HCT116 (cell line): ENCODE measurements around the gene SLC44A3. TPM values are rescaled to one million over a fixed set of nuclear protein-coding genes. Genes with fewer than 3 reads are reported as not detected.

Source experiments
- ATAC-seq: fragments of 200-7000 bp; cut with Tn5 transposase; 2 replicates; pipeline ENCODE4 v1.9.1; 2020; ENCODE audit warnings: mild to moderate bottlenecking, moderate library complexity
- BruUV-seq: library from RNA; stranded (reverse); fragments of 400-500 nt; replicated peaks from 2 replicates; lab custom pipeline; 2021; lab: Mats Ljungman, UMichigan
- CTCF ChIA-PET: fragments of 300-600 bp; sonication (Branson Sonifier 250); formaldehyde crosslinking; loops from one replicate; lab custom pipeline; 2021; ENCODE audit warnings: antibody characterized with exemption; lab: Charles Lee
- POLR2A ChIA-PET: fragments of 300-600, 350-600 bp; sonication (Branson Sonifier 250); formaldehyde crosslinking; loops from one replicate; lab custom pipeline; 2021; ENCODE audit warnings: antibody characterized with exemption; lab: Charles Lee
- RAD21 ChIA-PET, 2 experiments: fragments of 300-600 bp; sonication (Branson Sonifier 250); formaldehyde crosslinking; loops; one replicate each; lab custom pipeline; 2023; ENCODE audit warnings: low total read pairs in 2 of 2; ENCODE audit not compliant: uncharacterized antibody in 2 of 2, unreplicated experiment in 2 of 2, low non-redundant PET in 1 of 2; lab: Charles Lee
- DNase-seq: peaks from one replicate; pipeline ENCODE4 v3.0.0-alpha.2; 2010; ENCODE audit warnings: low read depth, low spot score
- H2AFZ ChIP-seq: fragments of 200-600 bp; shearing (Covaris generic), sonication (generic); 2 replicates; pipeline ENCODE4 v1.6.1; 2017; ENCODE audit warnings: low read depth, mixed run types, mixed read lengths, antibody characterized with exemption, low read length; ENCODE audit not compliant: poor library complexity, severe bottlenecking
- H3K27ac ChIP-seq: 2 replicates; pipeline ENCODE4 v1.5.1; 2012; ENCODE audit warnings: low read depth, low read length
- H3K27me3 ChIP-seq: fragments of 200-600 bp; sonication (generic); 2 replicates; pipeline ENCODE4 v1.6.1; 2016; ENCODE audit warnings: mixed run types, low read length, mixed read lengths; ENCODE audit not compliant: insufficient read depth
- H3K36me3 ChIP-seq, 2 experiments: fragments of 200-500 bp in 1 of 2; fragments of 200-600 bp in 1 of 2; sonication (Bioruptor generic) in 1 of 2; sonication (generic) in 1 of 2; 2 replicates each; pipeline versions ENCODE4 v1.5.1 to v1.6.1; 2014 to 2016; ENCODE audit warnings: low read length in 2 of 2, inconsistent platforms in 1 of 2, mixed read lengths in 1 of 2, mixed run types in 1 of 2; ENCODE audit not compliant: insufficient read depth in 2 of 2, control insufficient read depth in 1 of 2
- H3K4me1 ChIP-seq, 2 experiments: fragments of 200-600 bp in 1 of 2; sonication (generic) in 1 of 2; 2 replicates each; pipeline versions ENCODE4 v1.5.1 to v1.6.1; 2012 to 2017; ENCODE audit warnings: low read length in 2 of 2, inconsistent platforms in 1 of 2, mild to moderate bottlenecking in 1 of 2, mixed read lengths in 1 of 2, mixed run types in 1 of 2, moderate library complexity in 1 of 2; ENCODE audit not compliant: insufficient read depth in 2 of 2, control insufficient read depth in 1 of 2
- H3K4me2 ChIP-seq: fragments of 200-600 bp; sonication (generic); 2 replicates; pipeline ENCODE4 v1.6.1; 2017; ENCODE audit warnings: mixed run types, low read length, mixed read lengths
- H3K4me3 ChIP-seq, 2 experiments: fragments of 200-600 bp in 1 of 2; sonication (generic) in 1 of 2; replicated peaks in 1 of 2; 2 replicates each; pipeline ENCODE4 v1.5.1; 2011 to 2016; ENCODE audit warnings: low read length in 2 of 2, control low read depth in 1 of 2, low read depth in 1 of 2, mild to moderate bottlenecking in 1 of 2, mixed read lengths in 1 of 2, mixed run types in 1 of 2
- H3K79me2 ChIP-seq: fragments of 200-600 bp; sonication (generic); 2 replicates; pipeline ENCODE4 v1.6.1; 2017; ENCODE audit warnings: mild to moderate bottlenecking, mixed run types, low read length, moderate library complexity, mixed read lengths; ENCODE audit not compliant: insufficient read depth
- H3K9ac ChIP-seq: fragments of 200-600 bp; sonication (generic); 2 replicates; pipeline ENCODE4 v1.6.1; 2016; ENCODE audit warnings: low read length, mixed read lengths
- H3K9me2 ChIP-seq: fragments of 200-600 bp; sonication (generic), shearing (Covaris generic); 2 replicates; pipeline ENCODE4 v1.6.1; 2017; ENCODE audit warnings: mixed run types, mild to moderate bottlenecking, moderate library complexity; ENCODE audit not compliant: insufficient read depth
- H3K9me3 ChIP-seq, 2 experiments: fragments of 200-500 bp in 1 of 2; fragments of 200-600 bp in 1 of 2; sonication (Bioruptor generic) in 1 of 2; sonication (generic) in 1 of 2; 2 replicates each; pipeline ENCODE4 v1.6.1; 2014 to 2017; ENCODE audit warnings: low read length in 2 of 2, mixed read lengths in 2 of 2, inconsistent platforms in 1 of 2, low read depth in 1 of 2, mild to moderate bottlenecking in 1 of 2, mixed run types in 1 of 2, moderate library complexity in 1 of 2; ENCODE audit not compliant: control insufficient read depth in 1 of 2, insufficient read depth in 1 of 2
- H4K20me1 ChIP-seq: fragments of 200-600 bp; sonication (generic), shearing (Covaris generic); 2 replicates; pipeline ENCODE4 v1.6.1; 2017; ENCODE audit warnings: mixed run types, mild to moderate bottlenecking, moderate library complexity; ENCODE audit not compliant: insufficient read depth
- CEBPB ChIP-seq: IDR thresholded peaks from 2 replicates; pipeline ENCODE4 v1.6.1; 2012; ENCODE audit warnings: low read depth
- EGR1 ChIP-seq: IDR thresholded peaks from 2 replicates; pipeline ENCODE4 v1.6.1; 2012; ENCODE audit warnings: low read depth
- ELF1 ChIP-seq: IDR thresholded peaks from 2 replicates; pipeline ENCODE4 v1.6.1; 2012; ENCODE audit warnings: low read depth, borderline replicate concordance
- EZH2phosphoT487 ChIP-seq: fragments of 200-600 bp; IDR thresholded peaks from 2 replicates; pipeline ENCODE4 v1.6.1; 2018; ENCODE audit warnings: antibody characterized with exemption, borderline replicate concordance
- JUND ChIP-seq: IDR thresholded peaks from 2 replicates; pipeline ENCODE4 v1.6.1; 2012
- POLR2A ChIP-seq: IDR thresholded peaks from 2 replicates; pipeline ENCODE4 v1.7.0; 2011; ENCODE audit warnings: borderline replicate concordance; ENCODE audit not compliant: insufficient read depth, insufficient read length; ENCODE audit errors: extremely low read depth
- POLR2AphosphoS5 ChIP-seq: IDR thresholded peaks from 2 replicates; pipeline ENCODE4 v1.6.1; 2011; ENCODE audit warnings: mild to moderate bottlenecking, low read depth, low read length, moderate library complexity
- RAD21 ChIP-seq: IDR thresholded peaks from 2 replicates; pipeline ENCODE4 v1.6.1; 2012; ENCODE audit warnings: low read depth, mild to moderate bottlenecking
- SP1 ChIP-seq: IDR thresholded peaks from 2 replicates; pipeline ENCODE4 v1.6.1; 2012; ENCODE audit warnings: low read depth
- TCF7L2 ChIP-seq: IDR thresholded peaks from 2 replicates; pipeline ENCODE4 v1.7.0; 2011; ENCODE audit warnings: borderline replicate concordance, inconsistent platforms; ENCODE audit not compliant: insufficient read depth, insufficient read length; ENCODE audit errors: extremely low read depth
- intact Hi-C: fragments of 100-400 bp; cut with micrococcal nuclease; formaldehyde crosslinking; loops from 2 replicates; pipeline ENCODE4 v1.10.0; 2022
- total RNA-seq: library from RNA; stranded (reverse); gene quantifications from one replicate; pipeline ENCODE4 v1.2.1, GENCODE V29; 2021; ENCODE audit not compliant: unreplicated experiment
- TF ChIP-seq, protein P1 (sequence below): IDR thresholded peaks from 2 replicates; pipeline ENCODE4 v1.6.1; 2012
- TF ChIP-seq, protein P2 (sequence below): IDR thresholded peaks from 2 replicates; pipeline ENCODE4 v1.6.1; 2012; ENCODE audit warnings: low read depth
- TF ChIP-seq, protein P3 (sequence below), 3 experiments: fragments of 200-600 bp in 1 of 3; sonication (generic) in 1 of 3; IDR thresholded peaks in 2 of 3; conservative IDR thresholded peaks in 1 of 3; 2 replicates each; pipeline ENCODE4 v1.5.1; 2012 to 2017; ENCODE audit warnings: low read depth in 2 of 3, low read length in 2 of 3, antibody characterized with exemption in 1 of 3, borderline replicate concordance in 1 of 3, control low read depth in 1 of 3, mild to moderate bottlenecking in 1 of 3, mixed read lengths in 1 of 3, mixed run types in 1 of 3, moderate library complexity in 1 of 3; ENCODE audit not compliant: insufficient read depth in 1 of 3
- TF ChIP-seq, protein P4 (sequence below): IDR thresholded peaks from 2 replicates; pipeline ENCODE4 v1.6.1; 2012
- TF ChIP-seq, protein P5 (sequence below): IDR thresholded peaks from 2 replicates; pipeline ENCODE4 v1.6.1; 2011; ENCODE audit warnings: mild to moderate bottlenecking, low read length, moderate library complexity; ENCODE audit not compliant: insufficient replicate concordance; ENCODE audit errors: extremely low read depth

Gene SLC44A3
- total RNA-seq, 1 experiment from 2014 or later, result 9.6 TPM

DNA sequence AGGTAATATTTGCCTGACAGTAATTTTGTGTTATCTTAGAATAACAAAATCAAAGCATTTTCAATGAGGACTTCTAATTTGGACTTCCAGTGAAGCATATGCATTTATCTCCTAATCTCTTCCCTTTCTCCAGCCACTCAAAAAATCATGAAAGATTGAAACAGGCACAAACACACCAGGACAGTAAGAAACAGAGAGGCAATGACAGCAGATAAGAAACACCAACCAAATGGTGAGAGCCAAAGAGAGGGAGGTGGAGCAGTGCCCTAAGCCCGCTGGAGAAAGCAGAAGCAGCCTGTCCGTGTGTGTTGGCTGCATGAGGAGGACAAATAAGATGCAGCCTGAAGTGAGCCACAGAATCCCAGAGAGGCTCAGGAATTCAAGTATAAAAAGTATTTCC, 39.0 kb downstream of the SLC44A3 start:
- Histone ChIP-seq H3K9me2 (no peaks in the 10 kb centered on the region), H4K20me1 (no peaks in the 10 kb centered on the region), H3K9me3 (no peaks in the 10 kb centered on the region), H3K4me2 (no peak overlapping the region), H3K4me1 (peaks cover 39 to 67% of the 10 kb centered on the region in 2 experiments), H3K36me3 (no peaks in the 10 kb centered on the region), H3K4me3 (no peak overlapping the region), H3K27ac (no peak overlapping the region), H3K27me3 (no peaks in the 10 kb centered on the region), H3K79me2 (no peaks in the 10 kb centered on the region), H2AFZ (no peak overlapping the region), H3K9ac (no peak overlapping the region)
- no TSS peak for BruUV-seq
- TF ChIP-seq, protein P1, sequence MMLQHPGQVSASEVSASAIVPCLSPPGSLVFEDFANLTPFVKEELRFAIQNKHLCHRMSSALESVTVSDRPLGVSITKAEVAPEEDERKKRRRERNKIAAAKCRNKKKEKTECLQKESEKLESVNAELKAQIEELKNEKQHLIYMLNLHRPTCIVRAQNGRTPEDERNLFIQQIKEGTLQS, result no peak
- TF ChIP-seq CEBPB (no peak), JUND (no peak), SP1 (no peak), ELF1 (no peak), RAD21 (no peak), EGR1 (no peak), POLR2A (no peak), POLR2AphosphoS5 (no peak), TCF7L2 (no peak), EZH2phosphoT487 (no peak)
- TF ChIP-seq, protein P2, sequence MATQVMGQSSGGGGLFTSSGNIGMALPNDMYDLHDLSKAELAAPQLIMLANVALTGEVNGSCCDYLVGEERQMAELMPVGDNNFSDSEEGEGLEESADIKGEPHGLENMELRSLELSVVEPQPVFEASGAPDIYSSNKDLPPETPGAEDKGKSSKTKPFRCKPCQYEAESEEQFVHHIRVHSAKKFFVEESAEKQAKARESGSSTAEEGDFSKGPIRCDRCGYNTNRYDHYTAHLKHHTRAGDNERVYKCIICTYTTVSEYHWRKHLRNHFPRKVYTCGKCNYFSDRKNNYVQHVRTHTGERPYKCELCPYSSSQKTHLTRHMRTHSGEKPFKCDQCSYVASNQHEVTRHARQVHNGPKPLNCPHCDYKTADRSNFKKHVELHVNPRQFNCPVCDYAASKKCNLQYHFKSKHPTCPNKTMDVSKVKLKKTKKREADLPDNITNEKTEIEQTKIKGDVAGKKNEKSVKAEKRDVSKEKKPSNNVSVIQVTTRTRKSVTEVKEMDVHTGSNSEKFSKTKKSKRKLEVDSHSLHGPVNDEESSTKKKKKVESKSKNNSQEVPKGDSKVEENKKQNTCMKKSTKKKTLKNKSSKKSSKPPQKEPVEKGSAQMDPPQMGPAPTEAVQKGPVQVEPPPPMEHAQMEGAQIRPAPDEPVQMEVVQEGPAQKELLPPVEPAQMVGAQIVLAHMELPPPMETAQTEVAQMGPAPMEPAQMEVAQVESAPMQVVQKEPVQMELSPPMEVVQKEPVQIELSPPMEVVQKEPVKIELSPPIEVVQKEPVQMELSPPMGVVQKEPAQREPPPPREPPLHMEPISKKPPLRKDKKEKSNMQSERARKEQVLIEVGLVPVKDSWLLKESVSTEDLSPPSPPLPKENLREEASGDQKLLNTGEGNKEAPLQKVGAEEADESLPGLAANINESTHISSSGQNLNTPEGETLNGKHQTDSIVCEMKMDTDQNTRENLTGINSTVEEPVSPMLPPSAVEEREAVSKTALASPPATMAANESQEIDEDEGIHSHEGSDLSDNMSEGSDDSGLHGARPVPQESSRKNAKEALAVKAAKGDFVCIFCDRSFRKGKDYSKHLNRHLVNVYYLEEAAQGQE, result no peak
- TF ChIP-seq, protein P3, sequence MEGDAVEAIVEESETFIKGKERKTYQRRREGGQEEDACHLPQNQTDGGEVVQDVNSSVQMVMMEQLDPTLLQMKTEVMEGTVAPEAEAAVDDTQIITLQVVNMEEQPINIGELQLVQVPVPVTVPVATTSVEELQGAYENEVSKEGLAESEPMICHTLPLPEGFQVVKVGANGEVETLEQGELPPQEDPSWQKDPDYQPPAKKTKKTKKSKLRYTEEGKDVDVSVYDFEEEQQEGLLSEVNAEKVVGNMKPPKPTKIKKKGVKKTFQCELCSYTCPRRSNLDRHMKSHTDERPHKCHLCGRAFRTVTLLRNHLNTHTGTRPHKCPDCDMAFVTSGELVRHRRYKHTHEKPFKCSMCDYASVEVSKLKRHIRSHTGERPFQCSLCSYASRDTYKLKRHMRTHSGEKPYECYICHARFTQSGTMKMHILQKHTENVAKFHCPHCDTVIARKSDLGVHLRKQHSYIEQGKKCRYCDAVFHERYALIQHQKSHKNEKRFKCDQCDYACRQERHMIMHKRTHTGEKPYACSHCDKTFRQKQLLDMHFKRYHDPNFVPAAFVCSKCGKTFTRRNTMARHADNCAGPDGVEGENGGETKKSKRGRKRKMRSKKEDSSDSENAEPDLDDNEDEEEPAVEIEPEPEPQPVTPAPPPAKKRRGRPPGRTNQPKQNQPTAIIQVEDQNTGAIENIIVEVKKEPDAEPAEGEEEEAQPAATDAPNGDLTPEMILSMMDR (IDR thresholded peaks at IDR 0.05 in 2 of 3, conservative IDR thresholded peaks at IDR 0.05 in 1 of 3; ENCODE audit: borderline replicate concordance in 1 of 3, insufficient read depth in 1 of 3, low read depth in 2 of 3, low read length in 2 of 3), result no peak
- TF ChIP-seq, protein P4, sequence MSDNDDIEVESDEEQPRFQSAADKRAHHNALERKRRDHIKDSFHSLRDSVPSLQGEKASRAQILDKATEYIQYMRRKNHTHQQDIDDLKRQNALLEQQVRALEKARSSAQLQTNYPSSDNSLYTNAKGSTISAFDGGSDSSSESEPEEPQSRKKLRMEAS, result no peak
- TF ChIP-seq, protein P5, sequence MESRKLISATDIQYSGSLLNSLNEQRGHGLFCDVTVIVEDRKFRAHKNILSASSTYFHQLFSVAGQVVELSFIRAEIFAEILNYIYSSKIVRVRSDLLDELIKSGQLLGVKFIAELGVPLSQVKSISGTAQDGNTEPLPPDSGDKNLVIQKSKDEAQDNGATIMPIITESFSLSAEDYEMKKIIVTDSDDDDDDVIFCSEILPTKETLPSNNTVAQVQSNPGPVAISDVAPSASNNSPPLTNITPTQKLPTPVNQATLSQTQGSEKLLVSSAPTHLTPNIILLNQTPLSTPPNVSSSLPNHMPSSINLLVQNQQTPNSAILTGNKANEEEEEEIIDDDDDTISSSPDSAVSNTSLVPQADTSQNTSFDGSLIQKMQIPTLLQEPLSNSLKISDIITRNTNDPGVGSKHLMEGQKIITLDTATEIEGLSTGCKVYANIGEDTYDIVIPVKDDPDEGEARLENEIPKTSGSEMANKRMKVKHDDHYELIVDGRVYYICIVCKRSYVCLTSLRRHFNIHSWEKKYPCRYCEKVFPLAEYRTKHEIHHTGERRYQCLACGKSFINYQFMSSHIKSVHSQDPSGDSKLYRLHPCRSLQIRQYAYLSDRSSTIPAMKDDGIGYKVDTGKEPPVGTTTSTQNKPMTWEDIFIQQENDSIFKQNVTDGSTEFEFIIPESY, result no peak
- DNase-seq, result no peak
- intact Hi-C loops, result no loop called here
- no peak for ATAC-seq
- ChIA-PET POLR2A (no interaction called here), CTCF (interaction anchor here (1.2 kb wide), 1 partner anchor 183 kb away, joined by 6 read pairs; no protein-coding TSS in a partner anchor), RAD21 (no interaction called here)
